Heart right ventricle (tissue), 16 donors: ENCODE measurements around the gene GSN. TPM values are rescaled to one million over a fixed set of nuclear protein-coding genes. Genes with fewer than 3 reads are reported as not detected.

Source experiments
- ATAC-seq, 8 donors: fragments of 200-7000 bp; cut with Tn5 transposase; one replicate each; pipeline ENCODE4 v1.9.1; 2020; ENCODE audit warnings: mild to moderate bottlenecking in 8 of 8, moderate library complexity in 8 of 8, moderate number of reproducible peaks in 1 of 8
- DNase-seq, 2 donors: peaks; one replicate each; pipeline ENCODE4 v3.0.0-alpha.2; 2020
- H3K27ac ChIP-seq, 10 donors: fragments of 200-600 bp; sonication (generic) in 2 of 10; one replicate each; pipeline versions ENCODE4 v1.5.0 to v1.8.0; 2020 to 2022; ENCODE audit warnings: mild to moderate bottlenecking in 3 of 10
- H3K27me3 ChIP-seq, 7 donors: fragments of 200-600 bp; one replicate each; pipeline ENCODE4 v1.8.0; 2021 to 2022; ENCODE audit warnings: mild to moderate bottlenecking in 2 of 7
- H3K36me3 ChIP-seq, 9 donors: fragments of 200-600 bp; sonication (generic) in 1 of 9; one replicate each; pipeline versions ENCODE4 v1.5.0 to v1.8.0; 2020 to 2022; ENCODE audit warnings: mild to moderate bottlenecking in 2 of 9
- H3K4me1 ChIP-seq, 9 donors: fragments of 200-600 bp; sonication (generic) in 1 of 9; one replicate each; pipeline versions ENCODE4 v1.5.0 to v1.8.0; 2020 to 2022; ENCODE audit warnings: mild to moderate bottlenecking in 4 of 9
- H3K4me3 ChIP-seq, 10 donors: fragments of 200-600 bp; sonication (generic) in 2 of 10; one replicate each; pipeline versions ENCODE4 v1.5.0 to v1.8.0; 2020 to 2022; ENCODE audit warnings: mild to moderate bottlenecking in 7 of 10, moderate library complexity in 2 of 10
- H3K9me3 ChIP-seq, 11 donors: fragments of 200-600 bp in 10 of 11; sonication (generic) in 2 of 11; one replicate each; pipeline versions ENCODE4 v1.5.0 to v1.8.0; 2013 to 2022; ENCODE audit warnings: mild to moderate bottlenecking in 2 of 11, control low read depth in 1 of 11, moderate library complexity in 1 of 11
- WGBS, 2 donors: extraction: QIAGEN DNeasy Blood & Tissue Kit; methylation state at CpG; one replicate each; pipeline ENCODE4 v1.1.7; 2013; ENCODE audit warnings: inconsistent platforms in 1 of 2; 5-methylcytosine and 5-hydroxymethylcytosine counted together
- intact Hi-C, 10 donors: fragments of 100-400 bp; cut with DNase I; formaldehyde crosslinking; loops; one replicate each; pipeline versions ENCODE4 v1.11.1 to v1.14.2; 2022
- long read RNA-seq, 3 donors: library from polyadenylated mRNA; unstranded; transcript quantifications; one replicate each; pipeline ENCODE4 v2.0.0, GENCODE V29; 2020 to 2021
- polyA plus RNA-seq, 2 donors: library from polyadenylated mRNA; stranded (reverse); fragments of 200-250 nt; gene quantifications; one replicate each; pipeline ENCODE4 v1.2.3, GENCODE V29; 2013
- total RNA-seq, 10 donors: library from RNA; stranded (reverse); fragmentation: NEBNext Ultra II Directional in 3 of 10; extraction: Animal tissue kit (Norgen Biotek cat#: 25700) in 3 of 10; gene quantifications; one replicate each; pipeline versions ENCODE4 v1.2.1 to v1.2.4, GENCODE V29; 2021 to 2023
- TF ChIP-seq, protein P1 (sequence below), 9 donors: fragments of 200-600 bp; sonication (generic) in 2 of 9; IDR thresholded peaks; one replicate each; pipeline versions ENCODE4 v1.5.0 to v1.8.0; 2021 to 2022; ENCODE audit warnings: antibody characterized with exemption in 9 of 9, mild to moderate bottlenecking in 5 of 9, moderate library complexity in 1 of 9
- donor health status: Arrhythmogenic right ventricular cardiomyopathy.
- donor health status: ischemic (EF 13 %, LVEDD 7.1; RV severe dilation, severe dysfunction).
- donor health status: healthy with polysubstance abuse.
- donor health status: DM: no; HTN: yes; CAD: no.
- donor health status: DM: no; HTN: no; CAD: no.
- donor health status: ischemic (EF 25% LVEDD 6.9; RV normal size, moderate dysfunction).
- donor health status: ischemic (EF 25% LVEDD 5.7; RV mildly dilated, moderate dysfunction).
- donor health status: healthy.
- donor health status: DM: yes; HTN: yes; CAD: no.
- donor health status: Ischemic cardiomyopathy.
- donor health status: ischemic (EF 35%, LVEDD 5.7; RV mildly dilated, moderate dysfunction).
- donor health status: nonischemic (EF 11% LVEDD 7.7; RV severe dilation, severe dysfunction).
- donor health status: DM: yes; HTN: yes; CAD: no.
- donor health status: PGD.
- donor health status: ischemic (EF 29% LVEDD 5.4; RV normal size, mild dysfunction).
- donor health status: nonischemic (EF 23%, LVEDD 6.1; RV moderate dilation, normal function).

The GSN gene
- total RNA-seq, result 100 to 1,000 TPM; 532 to 861 (median 668) TPM
- 100 to 1,000 TPM; 360 to 823 TPM for polyA plus RNA-seq
- long read RNA-seq, donor 1, transcript GSN-204 (17 exons, 2,657 nt), result major isoform, 2,839 of 4,233 reads
- long read RNA-seq, donor 1, transcript GSN-215 (17 exons, 2,428 nt), result minor isoform, 160 of 4,233 reads
- long read RNA-seq, donor 1, transcript GSN-203 (19 exons, 2,664 nt), result minor isoform, 13 of 4,233 reads
- long read RNA-seq, donor 1, transcript GSN-206 (17 exons, 2,311 nt), result minor isoform, 114 of 4,233 reads
- long read RNA-seq, donor 1, partial matches to known transcripts, result 557 of 4,233 reads
- long read RNA-seq, donor 1, other reads (novel, unspliced or antisense), result 545 of 4,233 reads
- long read RNA-seq, donor 2, transcript GSN-215 (17 exons, 2,428 nt), result minor isoform, 181 of 5,750 reads
- long read RNA-seq, donor 2, transcript GSN-206 (17 exons, 2,311 nt), result minor isoform, 156 of 5,750 reads
- long read RNA-seq, donor 2, transcript GSN-203 (19 exons, 2,664 nt), result minor isoform, 5 of 5,750 reads
- long read RNA-seq, donor 2, transcript GSN-204 (17 exons, 2,657 nt), result major isoform, 3,973 of 5,750 reads
- long read RNA-seq, donor 2, partial matches to known transcripts, result 787 of 5,750 reads
- long read RNA-seq, donor 2, other reads (novel, unspliced or antisense), result 644 of 5,750 reads
- long read RNA-seq, donor 3, transcript GSN-204 (17 exons, 2,657 nt), result major isoform, 634 of 2,725 reads
- long read RNA-seq, donor 3, transcript GSN-215 (17 exons, 2,428 nt), result minor isoform, 248 of 2,725 reads
- long read RNA-seq, donor 3, transcript GSN-203 (19 exons, 2,664 nt), result minor isoform, 17 of 2,725 reads
- long read RNA-seq, donor 3, transcript GSN-206 (17 exons, 2,311 nt), result minor isoform, 341 of 2,725 reads
- long read RNA-seq, donor 3, partial matches to known transcripts, result 911 of 2,725 reads
- long read RNA-seq, donor 3, other reads (novel, unspliced or antisense), result 565 of 2,725 reads

GRCh38 chr9:121267689-121268597 is at the start of gene GSN:
Gene GSN, plus strand, starts transcription at chr9:121268162. Its CDS starts 33,810 bp downstream, at chr9:121301972.
- no peaks in the 10 kb centered on the region for H3K9me3 ChIP-seq
- DNase-seq (peak; percentile 86 to 89), ATAC-seq (peak; percentile 83 to 94 (median 90))
- H3K27ac ChIP-seq, result peak within 1 kb of the TSS; percentile 70 to 92 (median 88)
- H3K36me3 ChIP-seq, result no peaks in the 10 kb centered on the region
- H3K4me1 ChIP-seq, result peaks cover 8 to 66% (median 57%) of the 10 kb centered on the region in 9 donors
- TF ChIP-seq, protein P1, sequence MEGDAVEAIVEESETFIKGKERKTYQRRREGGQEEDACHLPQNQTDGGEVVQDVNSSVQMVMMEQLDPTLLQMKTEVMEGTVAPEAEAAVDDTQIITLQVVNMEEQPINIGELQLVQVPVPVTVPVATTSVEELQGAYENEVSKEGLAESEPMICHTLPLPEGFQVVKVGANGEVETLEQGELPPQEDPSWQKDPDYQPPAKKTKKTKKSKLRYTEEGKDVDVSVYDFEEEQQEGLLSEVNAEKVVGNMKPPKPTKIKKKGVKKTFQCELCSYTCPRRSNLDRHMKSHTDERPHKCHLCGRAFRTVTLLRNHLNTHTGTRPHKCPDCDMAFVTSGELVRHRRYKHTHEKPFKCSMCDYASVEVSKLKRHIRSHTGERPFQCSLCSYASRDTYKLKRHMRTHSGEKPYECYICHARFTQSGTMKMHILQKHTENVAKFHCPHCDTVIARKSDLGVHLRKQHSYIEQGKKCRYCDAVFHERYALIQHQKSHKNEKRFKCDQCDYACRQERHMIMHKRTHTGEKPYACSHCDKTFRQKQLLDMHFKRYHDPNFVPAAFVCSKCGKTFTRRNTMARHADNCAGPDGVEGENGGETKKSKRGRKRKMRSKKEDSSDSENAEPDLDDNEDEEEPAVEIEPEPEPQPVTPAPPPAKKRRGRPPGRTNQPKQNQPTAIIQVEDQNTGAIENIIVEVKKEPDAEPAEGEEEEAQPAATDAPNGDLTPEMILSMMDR (IDR thresholded peaks at IDR 0.05), result peak in 3 of 9 donors; percentile 13 to 17 (median 16)
- H3K27me3 ChIP-seq, result no peaks in the 10 kb centered on the region
- 1% methylated on average over 40 to 64 of the region's 64 CpGs for WGBS, 2 donors
- peak within 1 kb of the TSS; percentile 79 to 95 (median 90) for H3K4me3 ChIP-seq
- intact Hi-C loops, result loop anchor here in 5 of 10 donors (5.0 kb wide), 3 partner anchors 41 to 56 kb away; no protein-coding TSS in a partner anchor

- H3K27me3 ChIP-seq, result no peaks in the 10 kb centered on the region
- 96 to 97% methylated on average over 8 of the region's 8 CpGs for WGBS, 2 donors
- no peak overlapping the region for H3K4me3 ChIP-seq
- DNase-seq (no peak), ATAC-seq (no peak)
- no peaks in the 10 kb centered on the region for H3K36me3 ChIP-seq
- no peak overlapping the region for H3K27ac ChIP-seq
- H3K4me1 ChIP-seq, result peaks cover 0 to 29% (median 0%) of the 10 kb centered on the region in 9 donors
- H3K9me3 ChIP-seq, result no peaks in the 10 kb centered on the region
- intact Hi-C loops, result loop anchor here in 2 of 10 donors (5.0 to 10.0 kb wide), 2 partner anchors 94 to 96 kb away; no protein-coding TSS in a partner anchor
- TF ChIP-seq, protein P1 (IDR thresholded peaks at IDR 0.05), result no peak
Observed at GRCh38 chr9:121218357-121219027, 49.5 kb upstream of the GSN start.

DNA sequence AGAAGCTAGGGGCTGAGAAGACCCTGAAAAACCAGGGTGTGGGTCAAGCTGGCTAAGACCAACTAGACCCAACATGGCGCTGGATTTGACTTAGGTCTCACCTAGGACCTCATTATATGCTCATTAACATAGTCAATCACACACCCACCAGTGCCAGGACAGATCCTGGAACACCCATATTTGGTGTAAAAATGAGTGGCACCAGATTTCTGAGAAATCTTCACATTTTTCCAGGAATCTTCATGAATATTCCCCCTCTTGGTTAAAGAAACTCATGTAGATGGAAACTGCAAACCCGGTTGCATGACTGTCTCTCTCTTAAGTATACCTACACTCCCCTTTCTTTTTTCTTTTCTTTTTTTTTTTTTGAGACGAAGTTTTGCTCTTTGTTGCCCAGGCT is 48.4 kb upstream of the GSN start:
- H3K4me1 ChIP-seq, result peaks cover 0 to 29% (median 0%) of the 10 kb centered on the region in 9 donors
- no peak for DNase-seq
- WGBS, 2 donors, result 95% methylated on average over 3 of the region's 3 CpGs
- no peak overlapping the region for H3K27ac ChIP-seq
- intact Hi-C loops, result loop anchor here in 2 of 10 donors (5.0 to 10.0 kb wide), 2 partner anchors 93 to 95 kb away; no protein-coding TSS in a partner anchor
- H3K9me3 ChIP-seq, result no peaks in the 10 kb centered on the region
- H3K4me3 ChIP-seq, result no peak overlapping the region
- TF ChIP-seq, protein P1 (IDR thresholded peaks at IDR 0.05), result no peak
- H3K36me3 ChIP-seq, result no peaks in the 10 kb centered on the region
- no peaks in the 10 kb centered on the region for H3K27me3 ChIP-seq
- ATAC-seq, result no peak
